Ecto neural progenitor cell (in vitro differentiated cells): ENCODE measurements around the gene RNU7-1.

ENCODE experiments used
- DNase-seq: peaks from one replicate; pipeline ENCODE4 v3.0.0-alpha.2; 2018; ENCODE audit warnings: low spot score

RNU7-1 gene

DNA sequence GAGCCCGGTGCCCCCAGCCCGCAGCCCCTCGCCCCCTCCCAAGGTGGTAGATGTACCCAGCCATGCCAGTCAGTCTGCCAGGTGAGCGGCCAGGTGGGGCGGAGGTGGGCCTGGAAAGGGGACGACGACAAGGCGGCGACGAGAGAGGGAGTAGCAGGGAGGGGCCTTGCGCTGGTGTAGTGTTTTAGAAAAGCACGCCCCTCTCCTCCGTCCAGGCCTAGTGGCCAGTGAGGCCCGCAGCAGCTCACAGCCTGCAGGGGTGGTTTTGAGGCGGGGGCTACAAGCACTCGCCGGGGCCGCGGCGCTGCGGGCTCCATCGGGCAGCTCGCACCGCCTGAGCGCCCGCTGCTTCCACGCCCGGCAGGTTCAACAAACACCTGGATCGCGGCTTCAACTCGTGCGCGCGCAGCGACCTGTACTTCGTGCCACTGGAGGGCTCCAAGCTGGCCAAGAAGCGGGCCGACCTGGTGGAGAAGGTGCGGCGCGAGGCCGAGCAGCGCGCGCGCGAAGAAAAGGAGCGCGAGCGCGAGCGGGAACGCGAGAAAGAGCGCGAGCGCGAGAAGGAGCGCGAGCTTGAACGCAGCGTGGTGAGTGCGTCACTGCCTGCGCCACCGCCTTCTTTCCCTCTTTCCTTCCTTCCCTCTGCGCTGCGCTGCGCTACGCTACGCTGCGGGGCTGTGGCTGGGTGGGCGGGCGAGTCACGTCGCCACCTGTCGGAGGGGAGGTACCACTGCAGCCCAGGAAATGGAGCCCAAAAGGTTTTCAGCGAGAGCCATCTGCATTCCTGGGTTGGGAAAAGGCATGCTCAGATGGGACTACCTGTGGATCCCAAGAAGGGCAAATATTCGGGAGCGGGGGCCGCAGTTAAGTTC is 5.9 kb upstream of the RNU7-1 start:
- DNase-seq, result peak; percentile 98

DNA sequence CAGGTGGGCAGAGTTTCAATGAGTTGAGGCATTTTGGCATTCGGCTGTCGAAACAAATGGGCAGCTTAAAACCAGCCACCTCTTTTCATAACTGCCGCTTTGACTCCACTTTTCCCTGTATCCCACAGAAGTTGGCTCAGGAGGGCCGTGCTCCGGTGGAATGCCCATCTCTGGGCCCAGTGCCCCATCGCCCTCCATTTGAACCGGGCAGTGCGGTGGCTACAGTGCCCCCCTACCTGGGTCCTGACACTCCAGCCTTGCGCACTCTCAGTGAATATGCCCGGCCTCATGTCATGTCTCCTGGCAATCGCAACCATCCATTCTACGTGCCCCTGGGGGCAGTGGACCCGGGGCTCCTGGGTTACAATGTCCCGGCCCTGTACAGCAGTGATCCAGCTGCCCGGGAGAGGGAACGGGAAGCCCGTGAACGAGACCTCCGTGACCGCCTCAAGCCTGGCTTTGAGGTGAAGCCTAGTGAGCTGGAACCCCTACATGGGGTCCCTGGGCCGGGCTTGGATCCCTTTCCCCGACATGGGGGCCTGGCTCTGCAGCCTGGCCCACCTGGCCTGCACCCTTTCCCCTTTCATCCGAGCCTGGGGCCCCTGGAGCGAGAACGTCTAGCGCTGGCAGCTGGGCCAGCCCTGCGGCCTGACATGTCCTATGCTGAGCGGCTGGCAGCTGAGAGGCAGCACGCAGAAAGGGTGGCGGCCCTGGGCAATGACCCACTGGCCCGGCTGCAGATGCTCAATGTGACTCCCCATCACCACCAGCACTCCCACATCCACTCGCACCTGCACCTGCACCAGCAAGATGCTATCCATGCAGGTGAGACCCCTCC is 5.0 kb upstream of the RNU7-1 start:
- no peak for DNase-seq

DNA sequence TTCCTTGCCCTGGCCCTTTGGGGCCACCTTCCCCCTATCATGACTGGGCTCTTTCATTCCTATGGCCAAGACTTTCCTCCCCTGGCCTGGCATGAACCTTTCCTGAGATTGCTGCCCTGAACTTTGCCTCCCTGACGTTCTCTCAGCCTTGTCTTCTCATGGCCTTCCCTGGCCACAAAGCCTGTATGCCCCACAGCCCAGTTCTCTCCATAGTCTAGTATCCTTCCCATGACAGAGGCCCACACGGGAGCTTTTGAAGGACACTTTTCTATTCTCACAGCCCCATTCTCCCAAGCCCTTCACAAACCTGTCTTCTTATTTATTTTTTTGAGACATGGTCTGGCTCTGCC is 4.5 kb upstream of the RNU7-1 start:
- no peak for DNase-seq

DNA sequence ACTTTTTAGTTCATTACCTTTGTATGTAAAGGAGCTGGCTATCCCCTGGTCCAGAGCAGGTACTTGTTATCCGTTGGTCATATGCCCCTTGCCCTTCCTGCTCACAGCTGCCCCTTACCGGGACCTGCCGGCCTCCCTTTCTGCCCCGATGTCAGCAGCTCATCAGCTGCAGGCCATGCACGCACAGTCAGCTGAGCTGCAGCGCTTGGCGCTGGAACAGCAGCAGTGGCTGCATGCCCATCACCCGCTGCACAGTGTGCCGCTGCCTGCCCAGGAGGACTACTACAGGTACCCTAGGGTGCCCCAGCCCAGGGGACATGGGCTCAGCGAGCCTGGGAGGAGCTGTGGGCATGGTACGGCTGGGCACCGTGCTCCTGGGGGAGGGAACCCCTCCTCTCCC is 2.3 kb upstream of the RNU7-1 start:
- no peak for DNase-seq

DNA sequence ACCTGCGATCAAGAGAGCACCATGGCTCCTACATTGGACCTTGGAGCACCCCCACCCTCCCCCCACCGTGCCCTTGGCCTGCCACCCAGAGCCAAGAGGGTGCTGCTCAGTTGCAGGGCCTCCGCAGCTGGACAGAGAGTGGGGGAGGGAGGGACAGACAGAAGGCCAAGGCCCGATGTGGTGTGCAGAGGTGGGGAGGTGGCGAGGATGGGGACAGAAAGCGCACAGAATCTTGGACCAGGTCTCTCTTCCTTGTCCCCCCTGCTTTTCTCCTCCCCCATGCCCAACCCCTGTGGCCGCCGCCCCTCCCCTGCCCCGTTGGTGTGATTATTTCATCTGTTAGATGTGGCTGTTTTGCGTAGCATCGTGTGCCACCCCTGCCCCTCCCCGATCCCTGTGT is 1.8 kb upstream of the RNU7-1 start:
- DNase-seq, result no peak

DNA sequence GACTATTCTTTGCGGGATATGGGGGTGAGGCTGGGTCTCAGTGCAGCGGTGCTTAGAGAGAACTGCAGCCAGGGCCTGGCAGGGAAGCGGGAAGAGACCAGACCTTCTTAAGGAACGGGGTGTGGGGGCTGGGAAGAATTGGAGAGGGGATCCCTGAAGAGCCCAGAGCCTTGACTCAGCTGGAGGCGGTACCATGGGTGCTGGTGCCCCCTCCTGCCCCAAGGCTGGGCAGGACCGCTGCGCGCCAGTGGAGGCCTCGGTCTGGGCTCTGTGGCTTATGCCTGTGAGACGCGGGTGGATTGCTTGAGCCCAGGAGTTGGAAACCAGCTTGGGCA is 1.3 kb upstream of the RNU7-1 start:
- DNase-seq, result no peak

DNA sequence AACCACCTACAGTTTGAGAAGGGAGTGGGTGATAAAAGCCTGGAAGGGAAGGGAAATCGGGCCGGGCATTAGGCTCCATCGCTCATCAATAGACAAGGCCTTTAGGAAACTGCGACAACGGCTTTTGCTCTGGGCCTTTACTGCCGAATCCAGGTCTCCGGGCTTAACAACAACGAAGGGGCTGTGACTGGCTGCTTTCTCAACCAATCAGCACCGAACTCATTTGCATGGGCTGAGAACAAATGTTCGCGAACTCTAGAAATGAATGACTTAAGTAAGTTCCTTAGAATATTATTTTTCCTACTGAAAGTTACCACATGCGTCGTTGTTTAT is 261 bp upstream of the RNU7-1 start:
- DNase-seq, result peak; percentile 91

DNA sequence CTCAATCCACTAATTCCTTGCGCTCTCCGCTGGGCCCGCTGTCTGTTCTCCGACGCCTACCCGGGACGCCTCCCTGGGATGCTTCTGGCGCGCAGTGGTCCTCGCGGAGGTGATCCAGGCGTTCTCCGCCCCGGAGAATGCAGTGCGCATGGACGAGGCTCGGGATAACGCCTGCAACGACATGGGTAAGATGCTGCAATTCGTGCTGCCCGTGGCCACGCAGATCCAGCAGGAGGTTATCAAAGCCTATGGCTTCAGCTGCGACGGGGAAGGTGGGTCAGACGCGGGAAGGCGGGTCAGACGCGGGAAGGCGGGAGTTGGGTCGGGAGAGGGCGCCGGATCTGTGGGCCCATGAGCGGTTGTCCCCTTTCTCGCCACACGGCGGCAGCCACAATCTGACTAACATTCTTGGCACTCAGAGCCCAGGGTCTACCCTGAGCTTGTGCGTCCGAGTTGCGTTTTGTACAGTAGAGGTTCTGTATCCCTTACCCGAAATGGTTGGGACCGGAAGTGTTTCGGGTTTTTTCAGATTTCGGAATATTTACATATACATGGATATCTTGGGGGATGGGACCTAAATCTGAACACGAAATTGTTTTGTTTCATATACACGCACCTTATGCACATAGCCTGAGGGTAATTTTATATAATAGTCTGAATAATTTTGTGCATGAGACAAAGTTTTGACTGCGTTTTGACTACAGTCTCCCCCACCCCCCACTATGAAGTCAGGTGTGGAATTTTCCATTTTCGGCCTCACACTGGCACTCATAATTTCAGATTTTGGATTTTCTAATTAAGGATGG is 968 bp downstream of the RNU7-1 start:
- DNase-seq, result peak; percentile 96

DNA sequence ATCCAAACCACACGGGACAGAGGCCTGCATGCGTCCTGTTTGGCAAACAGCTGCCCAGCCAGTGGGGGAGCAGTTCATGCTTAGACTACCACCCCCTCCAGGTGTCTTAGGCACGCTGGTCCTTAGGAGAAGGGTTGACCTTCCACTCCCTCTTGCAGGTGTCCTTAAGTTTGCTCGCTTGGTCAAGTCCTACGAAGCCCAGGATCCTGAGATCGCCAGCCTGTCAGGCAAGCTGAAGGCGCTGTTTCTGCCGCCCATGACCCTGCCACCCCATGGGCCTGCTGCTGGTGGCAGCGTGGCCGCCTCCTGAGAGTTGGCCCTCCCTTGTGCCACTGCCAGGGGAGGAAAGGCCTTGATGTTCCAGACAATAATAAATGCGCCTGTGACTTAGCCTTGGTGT is 2.0 kb downstream of the RNU7-1 start:
- DNase-seq, result no peak

DNA sequence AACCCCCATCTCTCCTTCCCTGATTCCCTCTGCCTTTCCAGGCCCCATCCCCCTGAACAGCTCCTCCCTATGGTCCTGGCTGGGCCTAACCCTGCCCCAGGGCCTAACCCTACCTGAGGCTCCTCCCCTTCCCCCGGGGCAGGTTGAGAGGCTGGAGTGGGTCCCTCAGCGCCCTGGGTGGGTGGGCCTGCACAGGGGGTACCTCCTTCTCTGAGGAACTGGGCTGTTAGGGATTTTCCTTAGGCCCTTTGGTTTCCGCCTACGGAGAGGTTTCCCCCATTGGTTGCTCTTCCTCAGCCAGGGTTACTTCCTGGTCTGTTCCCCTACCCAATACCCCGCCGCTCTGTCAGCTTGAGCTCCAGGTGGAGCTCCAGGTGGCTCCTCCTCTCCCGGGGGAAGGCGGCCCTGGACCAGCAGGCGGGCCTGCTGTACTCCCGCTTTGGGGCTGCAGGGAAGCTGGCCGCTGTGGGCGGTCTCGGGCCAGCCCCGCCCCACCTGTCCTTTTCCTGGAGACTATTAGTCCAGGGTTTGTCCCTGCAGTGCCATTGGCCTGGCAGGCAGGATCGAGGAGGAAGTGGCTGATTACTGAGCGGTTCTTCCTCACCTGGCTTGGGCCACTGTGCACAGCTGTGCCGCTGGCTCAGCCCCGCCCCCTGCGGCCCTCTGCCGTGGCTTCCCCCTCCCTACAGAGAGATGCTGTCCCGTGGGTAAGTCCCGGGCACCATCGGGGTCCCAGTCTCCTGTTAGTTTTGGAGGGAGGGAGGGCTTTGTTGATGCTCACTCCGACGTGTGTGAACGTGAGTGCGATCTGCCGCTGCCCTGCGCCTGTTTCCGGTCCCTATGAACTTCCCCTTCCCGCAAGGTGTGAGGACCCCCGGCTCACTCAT is 2.7 kb downstream of the RNU7-1 start:
- DNase-seq, result peak; percentile 87

DNA sequence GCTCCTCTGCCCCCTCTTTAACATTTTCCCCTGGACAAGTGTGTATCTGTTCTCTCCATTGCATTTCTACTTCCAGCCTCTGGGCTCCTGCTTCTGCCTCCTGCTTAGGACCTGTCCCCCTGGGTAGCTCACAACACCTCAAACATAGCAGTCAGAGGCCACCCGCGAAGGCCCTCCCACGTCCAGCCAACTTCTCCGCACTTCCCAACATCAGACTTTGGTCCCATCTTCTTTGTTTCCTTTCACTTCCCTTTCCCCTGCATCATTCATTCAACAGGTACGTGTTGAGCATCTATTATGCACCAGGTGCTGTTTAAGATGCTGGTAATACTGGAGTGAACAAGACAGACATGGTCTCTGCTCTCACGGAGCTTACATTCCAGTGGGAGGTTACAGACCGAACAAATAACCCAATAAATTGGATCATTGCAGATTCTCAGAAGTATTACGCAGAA is 3.3 kb downstream of the RNU7-1 start:
- DNase-seq, result no peak

DNA sequence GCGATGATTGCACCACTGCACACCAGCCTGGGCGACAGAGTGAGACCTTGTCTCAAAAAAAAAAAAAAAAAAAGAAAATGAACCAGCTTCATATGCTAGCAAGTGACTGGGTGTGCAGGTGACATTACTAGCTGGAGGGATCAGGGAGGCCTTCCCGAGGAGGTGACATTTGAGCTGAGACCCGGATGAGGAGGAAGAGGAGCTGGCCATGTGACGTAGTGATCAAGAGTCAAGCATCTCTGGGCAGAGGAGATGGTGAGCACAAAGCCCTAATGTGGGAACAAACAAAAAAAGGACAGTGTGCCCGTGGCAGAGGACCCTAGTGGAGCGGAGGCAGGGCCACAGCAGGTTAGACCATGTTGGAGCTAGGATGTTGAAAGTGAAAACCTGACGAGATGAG is 4.0 kb downstream of the RNU7-1 start:
- DNase-seq, result no peak

DNA sequence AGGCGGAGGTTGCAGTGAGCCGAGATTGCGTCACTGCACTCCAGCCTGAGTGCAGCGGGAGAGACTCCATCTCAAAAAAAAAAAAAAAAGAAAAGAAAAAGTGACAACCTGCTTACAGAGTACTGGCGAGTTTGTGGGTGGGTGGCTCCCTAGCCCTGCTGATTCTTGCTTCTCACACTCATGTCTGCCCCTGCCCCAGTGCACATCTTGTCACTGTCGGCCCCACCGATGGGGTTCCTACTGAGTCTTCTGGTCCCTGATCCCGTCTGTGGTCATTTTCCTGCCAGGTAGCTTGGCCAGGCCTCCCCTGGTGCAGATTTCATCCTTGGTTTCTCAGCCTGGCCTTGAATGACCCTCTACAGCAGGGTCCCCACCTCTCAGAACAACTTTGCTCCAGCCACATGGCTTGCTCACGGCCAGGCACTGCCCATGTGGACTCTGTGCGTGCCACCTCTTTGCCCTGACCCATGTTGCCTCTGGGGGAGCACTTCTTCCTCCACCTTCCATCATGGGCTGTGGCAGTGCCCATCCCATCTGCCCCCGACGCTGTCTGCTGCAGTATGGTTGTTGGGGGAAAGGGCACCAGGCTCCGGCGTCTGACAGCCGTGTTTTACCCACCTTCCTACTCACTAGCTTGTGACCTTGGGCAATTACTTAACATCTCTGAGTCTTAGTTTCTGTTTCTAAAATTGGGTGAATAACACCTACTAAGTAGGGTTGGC is 5.4 kb downstream of the RNU7-1 start:
- DNase-seq, result no peak

DNA sequence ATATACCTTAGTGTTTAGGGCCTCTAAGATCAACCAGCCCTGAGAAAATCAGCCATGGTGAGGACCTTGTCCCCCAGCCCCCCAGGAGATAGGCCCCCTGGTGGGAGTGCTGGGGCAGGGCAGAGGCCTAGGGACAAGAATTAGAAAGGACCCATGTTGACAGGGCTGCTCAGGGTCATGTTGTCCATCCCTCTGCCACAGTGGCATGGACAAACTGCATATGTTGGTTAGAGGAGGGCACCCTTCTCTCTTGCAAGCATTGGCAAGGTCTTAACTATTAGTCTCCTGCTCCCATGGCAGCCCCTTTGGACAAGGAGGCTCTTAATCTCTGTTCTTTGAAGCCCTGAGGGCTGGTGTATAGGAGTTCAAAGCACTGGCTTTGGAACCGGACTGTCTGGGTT is 6.8 kb downstream of the RNU7-1 start:
- no peak for DNase-seq

DNA sequence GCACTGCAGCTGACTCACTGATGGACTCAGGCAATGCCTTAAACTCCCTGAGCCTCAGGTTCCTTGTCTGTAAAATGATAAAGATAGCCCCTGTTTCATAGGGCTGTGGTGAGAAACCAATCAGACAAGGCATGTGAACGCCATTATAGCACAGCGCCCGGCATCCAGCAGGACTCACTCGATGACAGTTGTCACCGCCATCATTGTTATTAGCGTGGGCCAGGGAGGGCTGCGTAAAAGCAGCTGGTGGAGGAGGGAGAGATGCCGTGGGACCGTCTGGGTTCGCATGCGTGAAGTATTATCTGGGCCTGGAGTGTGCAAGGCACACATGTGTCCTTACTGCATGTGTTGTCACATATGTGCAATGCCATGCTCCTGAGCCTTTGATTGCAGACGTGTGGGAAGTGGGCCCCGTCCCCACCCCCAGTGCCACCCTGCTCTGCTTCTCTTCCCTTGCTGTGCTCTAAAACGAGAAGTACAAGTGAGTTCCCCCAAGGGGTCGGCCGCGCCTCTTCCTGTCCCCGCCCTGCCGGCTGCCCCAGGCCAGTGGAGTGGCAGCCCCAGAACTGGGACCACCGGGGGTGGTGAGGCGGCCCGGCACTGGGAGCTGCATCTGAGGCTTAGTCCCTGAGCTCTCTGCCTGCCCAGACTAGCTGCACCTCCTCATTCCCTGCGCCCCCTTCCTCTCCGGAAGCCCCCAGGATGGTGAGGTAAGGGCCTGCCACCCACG is 7.4 kb downstream of the RNU7-1 start, which contains the start of gene PTPN6:
Gene PTPN6 (plus strand): TSS at position 546 of the 730 bp plus-strand sequence. CDS start 157 bp downstream, at position 703.
- DNase-seq, result no peak

DNA sequence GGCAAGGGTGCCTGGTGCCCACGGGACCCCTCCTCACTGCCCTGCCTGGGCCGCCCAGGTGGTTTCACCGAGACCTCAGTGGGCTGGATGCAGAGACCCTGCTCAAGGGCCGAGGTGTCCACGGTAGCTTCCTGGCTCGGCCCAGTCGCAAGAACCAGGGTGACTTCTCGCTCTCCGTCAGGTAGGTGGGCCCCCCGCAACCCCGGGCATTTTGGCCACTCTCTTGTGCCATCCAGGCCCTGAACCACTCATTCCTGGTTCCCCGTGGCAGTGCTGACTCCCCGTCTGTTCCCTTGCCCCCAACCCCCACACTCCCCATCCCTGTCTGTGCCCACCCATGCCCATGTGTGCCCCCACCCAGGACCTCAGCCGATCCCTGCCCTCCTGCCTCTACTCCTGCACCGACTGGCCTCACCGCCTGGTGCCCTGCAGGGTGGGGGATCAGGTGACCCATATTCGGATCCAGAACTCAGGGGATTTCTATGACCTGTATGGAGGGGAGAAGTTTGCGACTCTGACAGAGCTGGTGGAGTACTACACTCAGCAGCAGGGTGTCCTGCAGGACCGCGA is 8.0 kb downstream of the RNU7-1 start:
- no peak for DNase-seq

DNA sequence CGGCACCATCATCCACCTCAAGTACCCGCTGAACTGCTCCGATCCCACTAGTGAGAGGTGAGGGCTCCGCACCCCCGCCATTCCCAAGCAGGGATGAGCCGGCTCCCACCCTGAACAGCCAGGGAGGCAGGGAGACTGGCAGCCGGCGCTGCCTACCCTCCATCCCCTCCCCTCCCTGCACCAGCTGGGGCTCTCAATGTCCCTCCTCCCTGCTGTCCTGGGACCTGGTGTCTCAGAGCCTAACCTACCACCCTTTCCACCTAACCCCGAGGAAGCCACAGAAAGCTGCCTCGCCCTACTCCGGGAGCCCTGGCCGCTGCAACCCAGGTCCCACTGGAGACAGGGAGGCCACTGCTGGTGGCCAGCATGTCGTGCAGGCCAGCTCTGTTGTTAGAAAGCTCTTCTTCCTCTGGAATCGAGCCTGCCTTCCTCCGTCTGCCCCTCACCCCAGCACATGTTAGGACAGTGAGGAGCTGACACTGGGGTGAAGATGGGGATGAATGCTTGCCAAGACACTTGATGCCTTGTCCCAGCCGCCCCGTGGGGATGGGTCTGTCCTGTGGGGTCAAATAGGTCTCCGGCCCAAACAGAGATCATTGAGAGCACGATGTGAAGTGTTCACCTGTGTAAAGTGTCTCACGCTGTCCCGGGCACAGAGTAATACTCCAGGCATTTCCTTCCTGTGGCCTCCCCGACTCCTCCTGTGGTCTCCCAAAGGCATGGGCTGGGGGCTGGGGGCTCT is 8.7 kb downstream of the RNU7-1 start:
- no peak for DNase-seq

DNA sequence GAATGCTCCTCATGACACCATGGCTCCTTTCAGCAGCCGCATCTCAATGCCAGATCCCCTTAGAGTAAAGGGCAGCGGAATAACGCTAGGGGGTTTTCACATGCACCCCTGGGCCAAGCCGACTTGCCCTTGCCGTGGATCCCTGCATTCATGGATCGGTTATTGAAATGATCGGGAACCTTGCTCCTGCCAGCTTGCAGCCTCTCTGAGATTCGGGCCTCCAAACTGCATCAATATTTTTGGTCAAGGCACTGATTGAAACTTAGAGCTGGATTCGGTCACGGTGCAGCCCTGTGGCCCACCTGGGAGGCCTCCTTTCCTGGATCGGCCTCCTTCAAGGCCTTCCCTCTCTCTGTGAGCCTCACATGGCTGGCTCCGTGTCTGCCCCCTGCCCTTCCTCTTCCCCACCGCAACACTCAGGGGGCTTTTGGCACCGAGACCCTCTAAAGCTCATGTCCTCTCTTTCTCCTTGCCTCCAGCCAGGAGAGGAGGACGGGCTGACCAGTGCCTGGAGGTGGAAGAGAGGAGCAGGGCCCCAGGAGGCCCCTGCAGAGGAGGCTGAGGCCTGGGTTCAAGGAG is 9.3 kb downstream of the RNU7-1 start:
- DNase-seq, result no peak
